ENCODE data around the gene SFXN4. TPM values are rescaled to one million over a fixed set of nuclear protein-coding genes. Genes with fewer than 3 reads are reported as not detected.

Gene SFXN4, protein sequence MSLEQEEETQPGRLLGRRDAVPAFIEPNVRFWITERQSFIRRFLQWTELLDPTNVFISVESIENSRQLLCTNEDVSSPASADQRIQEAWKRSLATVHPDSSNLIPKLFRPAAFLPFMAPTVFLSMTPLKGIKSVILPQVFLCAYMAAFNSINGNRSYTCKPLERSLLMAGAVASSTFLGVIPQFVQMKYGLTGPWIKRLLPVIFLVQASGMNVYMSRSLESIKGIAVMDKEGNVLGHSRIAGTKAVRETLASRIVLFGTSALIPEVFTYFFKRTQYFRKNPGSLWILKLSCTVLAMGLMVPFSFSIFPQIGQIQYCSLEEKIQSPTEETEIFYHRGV
- total RNA-seq (2014; rRNA removed; shearing (Covaris generic)), result 30.4 and 36.7 TPM in 2 replicates
- polyA plus RNA-seq (2015; cell fraction: cytosol; rRNA removed), result 25.7 and 29.7 TPM in 2 replicates
- 31.1 and 39.1 TPM in 2 replicates for polyA plus RNA-seq (2015; cell fraction: nucleus; rRNA removed)

DNA sequence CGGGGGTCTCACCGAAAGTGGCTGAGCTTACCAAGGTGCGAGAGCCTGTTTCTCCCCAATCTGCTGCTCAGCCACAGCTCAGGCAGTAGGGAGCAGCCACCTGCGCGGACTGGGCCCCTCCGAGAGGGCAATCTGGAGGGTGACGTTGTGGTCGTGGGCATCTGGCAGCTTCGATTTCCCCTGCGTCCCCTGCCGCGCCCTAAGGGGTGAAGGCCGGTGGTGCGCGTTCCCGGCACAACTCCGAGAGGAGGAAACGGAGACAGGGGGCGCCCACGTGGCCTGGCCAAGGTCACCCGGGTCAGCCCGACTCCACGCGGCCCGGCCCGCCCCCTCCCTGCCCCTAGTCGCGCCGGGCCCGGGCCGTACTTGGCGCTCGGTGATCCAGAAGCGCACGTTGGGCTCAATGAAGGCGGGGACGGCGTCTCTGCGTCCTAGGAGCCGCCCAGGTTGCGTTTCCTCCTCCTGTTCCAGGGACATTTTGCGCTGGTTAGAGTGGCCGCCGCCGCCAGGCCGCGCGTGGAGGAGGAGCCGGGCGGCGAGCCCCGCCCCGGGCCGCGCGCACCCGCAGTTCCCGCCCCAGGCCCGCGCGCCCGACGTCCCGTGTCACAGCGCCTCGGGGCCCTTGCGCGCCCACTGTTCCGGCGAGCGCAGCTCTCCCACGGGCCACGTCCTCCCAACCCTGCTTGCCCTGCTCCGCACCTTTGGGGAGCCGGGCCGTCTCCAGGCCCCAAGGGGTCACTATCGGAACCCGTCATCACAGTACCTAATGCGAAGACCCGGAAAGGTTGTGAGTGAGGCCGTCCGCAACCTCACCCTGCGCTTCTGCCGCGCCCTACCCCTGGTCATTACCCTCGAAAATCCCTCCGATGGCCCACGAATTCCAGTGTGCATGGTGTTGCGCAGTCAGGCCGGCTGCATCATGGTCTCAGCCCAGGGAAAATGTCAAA lies at the start of gene SFXN4:
TSS of gene SFXN4 (minus strand) at position 544 of the 947 bp plus-strand sequence. CDS start at position 477, 67 bp downstream.
- DNase-seq (ENCODE audit: low read depth), result peak; percentile 59

DNA sequence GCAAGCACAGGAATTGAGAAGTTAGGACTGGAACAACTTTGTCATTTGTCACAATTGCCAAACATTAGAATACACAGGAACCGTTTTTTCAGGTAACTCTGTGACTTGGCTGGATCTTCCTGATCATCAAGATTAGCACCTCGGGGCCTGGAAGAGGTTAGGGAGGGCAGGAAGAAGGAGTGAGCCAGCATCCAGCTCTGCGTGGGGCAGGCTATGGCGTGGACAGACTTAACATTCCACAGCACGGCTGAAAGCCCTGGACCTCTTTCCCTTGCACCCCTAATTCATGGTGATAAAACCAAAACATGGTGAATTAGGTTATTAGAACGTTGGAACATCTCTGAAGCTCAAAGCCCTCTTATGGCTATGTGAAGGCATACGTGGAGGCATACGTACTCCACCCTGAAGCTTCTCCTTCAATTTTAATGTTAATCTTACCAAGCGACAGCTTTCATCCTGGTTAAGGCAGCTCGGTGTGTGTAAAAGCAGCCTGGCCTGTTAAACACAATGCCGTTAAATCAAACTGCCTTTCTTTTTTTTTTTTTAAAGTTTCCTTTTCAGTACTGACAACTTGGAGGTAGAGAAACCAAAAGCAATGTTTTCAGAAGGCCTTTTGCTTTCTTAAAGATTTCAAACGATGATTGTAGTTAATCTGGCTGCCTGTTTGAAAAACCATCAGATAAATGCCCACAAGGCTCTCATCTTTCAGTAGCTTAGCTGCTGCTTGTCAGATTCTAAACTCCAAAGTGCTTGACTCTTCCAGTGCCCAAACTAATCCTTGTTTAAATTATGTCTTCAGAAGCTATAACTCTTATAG lies 46.3 kb upstream of the SFXN4 start:
- DNase-seq (ENCODE audit: low read depth), result no peak

DNA sequence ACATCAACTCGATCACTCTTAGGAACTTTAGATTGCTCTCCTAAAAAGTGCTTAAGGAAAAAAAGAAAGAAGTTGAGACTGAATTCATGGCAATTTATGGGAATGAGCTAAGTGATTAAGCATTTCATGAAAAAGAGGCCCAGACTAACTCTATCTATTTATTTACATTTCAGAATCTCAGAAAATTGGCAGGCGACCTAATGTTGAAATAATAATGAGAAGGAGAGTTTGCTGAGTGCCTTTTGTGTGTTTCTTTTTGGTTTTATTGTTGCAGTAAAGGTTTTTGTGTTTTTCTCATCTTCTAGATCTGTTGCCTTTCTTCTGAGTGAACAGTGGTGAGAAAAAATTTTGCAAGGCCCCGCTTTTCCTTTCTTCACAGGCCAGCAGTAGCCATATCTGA lies 45.7 kb upstream of the SFXN4 start:
- no peak for DNase-seq (ENCODE audit: low read depth)

DNA sequence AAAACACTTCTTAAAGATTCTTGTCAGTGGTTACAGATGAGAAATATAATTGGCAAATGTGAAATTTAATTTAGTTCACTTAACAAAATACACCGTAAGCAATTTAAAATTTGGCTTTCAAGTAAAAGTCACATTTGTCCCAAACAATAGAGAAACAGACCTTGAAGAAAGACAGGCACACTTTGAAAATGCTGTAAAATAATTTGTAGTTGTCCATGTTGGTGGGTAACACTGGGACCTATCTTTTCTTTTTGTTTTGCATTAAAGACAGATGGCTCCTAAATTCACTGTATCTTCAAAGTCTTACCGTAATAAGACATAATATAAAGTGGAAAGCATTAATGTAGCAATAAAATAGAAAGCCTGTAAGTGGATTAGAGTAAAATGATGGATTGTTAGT lies 45.1 kb upstream of the SFXN4 start:
- DNase-seq (ENCODE audit: low read depth), result no peak

DNA sequence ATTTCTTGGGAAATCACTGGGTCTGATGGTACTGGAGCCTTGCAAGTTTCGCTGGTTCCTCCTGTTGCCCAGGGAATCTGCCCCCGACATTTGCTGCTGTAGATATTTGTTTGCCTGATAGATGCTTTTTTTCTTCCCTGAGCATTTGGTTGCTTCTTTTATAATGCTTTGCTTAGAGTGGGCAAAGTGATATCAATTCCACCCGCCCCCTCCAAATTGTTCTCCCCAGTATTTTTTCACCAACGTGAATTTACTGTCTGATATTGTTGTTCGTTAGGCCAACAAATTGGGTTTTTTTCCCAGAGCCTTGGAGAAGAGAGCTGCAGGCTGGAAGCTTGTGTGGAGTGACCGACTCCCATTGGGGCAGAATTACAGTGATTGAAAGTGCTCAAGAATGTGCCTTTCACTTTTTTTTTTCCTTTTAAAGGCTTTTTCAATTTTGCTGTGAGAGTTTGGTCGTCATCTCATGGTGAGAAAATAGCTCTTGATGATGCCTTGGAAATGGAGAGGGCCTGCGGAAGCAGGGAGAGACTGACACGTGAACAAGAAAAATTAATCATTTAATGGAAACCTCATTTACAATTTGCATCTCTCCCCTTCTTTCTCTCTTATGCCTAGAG lies 44.3 kb upstream of the SFXN4 start:
- DNase-seq (ENCODE audit: low read depth), result no peak

DNA sequence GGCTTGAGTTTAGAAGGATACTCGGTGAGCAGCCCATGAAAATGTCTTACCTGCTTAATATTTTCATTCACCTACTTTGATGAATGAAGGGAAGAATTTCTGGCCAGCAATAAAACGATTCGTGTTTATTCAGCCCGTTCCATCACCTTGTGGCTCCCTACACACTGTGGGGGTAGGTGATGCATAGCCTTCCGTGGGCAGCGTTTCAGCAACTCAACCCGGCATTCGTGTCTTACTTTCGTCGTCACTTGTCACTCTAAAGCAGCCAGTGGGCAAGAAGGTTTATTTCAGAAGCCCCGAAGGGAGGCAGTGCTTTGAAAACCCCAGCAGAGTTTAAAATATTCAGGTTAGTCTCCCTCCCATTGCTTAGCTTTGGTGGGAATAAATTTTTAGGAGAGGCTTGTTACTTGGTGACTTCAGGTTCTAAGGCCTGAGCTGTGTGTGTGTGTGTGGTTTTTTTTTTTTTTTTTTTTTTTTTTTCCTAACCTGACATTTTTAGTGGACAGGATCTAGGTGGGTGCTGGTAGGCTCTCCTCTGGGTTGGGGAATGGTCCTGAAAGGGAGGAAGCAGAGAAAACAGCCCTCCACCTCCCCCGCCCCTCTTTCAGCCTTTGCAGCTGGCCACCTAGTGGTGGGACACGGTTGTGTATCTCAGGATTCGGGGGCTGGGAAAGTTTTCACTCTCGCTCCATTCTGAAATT lies 43.7 kb upstream of the SFXN4 start:
- peak; percentile 50 for DNase-seq (ENCODE audit: low read depth)

DNA sequence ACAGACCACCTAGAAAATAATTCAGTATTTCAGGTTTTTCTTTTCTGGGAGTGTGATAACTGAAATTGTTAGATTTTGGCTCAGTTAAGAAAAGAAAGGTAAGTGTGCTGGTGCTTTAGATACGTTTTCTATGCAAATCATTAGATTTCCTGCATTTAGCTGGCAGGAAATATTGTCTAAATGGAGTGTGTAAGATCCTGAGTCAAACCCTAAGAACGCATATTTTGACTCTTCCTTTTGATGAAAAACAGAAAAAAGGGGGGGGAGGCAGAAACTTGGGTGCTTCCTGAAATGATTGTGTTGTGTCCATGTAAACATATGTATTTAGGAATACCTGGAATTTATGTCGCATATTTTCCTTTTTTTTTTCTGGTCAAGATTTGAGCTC lies 43.0 kb upstream of the SFXN4 start:
- peak; percentile 20 for DNase-seq (ENCODE audit: low read depth)

DNA sequence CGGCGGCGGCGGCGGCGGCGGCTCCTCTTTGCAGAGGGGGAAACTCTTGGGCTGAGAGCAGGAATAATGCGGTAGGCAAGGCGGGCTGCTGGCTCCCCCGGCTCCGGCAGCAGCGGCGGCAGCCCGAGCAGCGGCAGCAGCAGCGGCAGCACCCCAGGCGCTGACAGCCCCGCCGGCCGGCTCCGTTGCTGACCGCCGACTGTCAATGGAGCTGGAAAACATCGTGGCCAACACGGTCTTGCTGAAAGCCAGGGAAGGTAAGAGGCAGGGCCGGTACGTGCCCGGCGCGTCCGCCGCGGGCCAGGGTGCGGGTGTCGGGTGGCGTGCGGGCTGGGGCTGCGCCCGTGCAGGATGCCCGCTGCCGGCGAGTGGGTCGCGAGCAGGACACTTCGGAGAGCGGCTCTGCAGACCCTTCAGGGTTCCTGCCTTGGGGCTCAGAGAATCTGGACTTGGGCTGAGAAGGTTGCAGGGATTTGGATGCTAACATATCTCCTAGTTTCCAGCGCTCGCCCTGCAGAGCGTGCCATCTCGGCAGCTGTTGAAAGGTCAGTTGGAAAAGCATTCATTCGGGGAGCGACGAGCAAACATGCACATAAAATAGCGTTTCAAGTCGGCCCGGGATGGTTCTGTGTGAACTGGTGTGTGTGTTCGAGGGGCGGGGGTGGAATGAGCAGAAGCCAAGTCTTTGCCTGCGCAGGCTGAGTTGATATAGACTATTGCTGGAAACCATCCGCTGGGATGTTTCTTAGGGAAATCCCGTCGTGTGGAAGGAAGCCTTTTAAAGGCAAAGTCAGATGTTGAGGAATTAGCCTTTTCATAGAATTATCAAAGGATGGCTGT lies 42.4 kb upstream of the SFXN4 start:
- DNase-seq (ENCODE audit: low read depth), result peak; percentile 41

DNA sequence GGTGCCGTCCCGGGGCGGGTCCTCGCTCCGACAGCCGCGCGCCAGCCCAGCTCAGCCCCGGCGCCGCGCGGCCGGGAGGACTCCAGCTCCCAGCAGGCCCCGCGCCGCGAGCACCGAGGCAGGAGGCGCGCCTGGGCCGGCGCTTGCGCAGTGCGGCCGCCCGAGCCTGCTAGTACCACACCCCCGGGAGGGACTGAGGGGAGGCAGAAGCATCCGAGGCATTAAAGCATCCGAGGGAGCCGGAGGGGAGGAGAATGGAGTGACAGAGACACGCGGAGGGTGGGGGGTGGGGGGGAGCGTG lies 41.8 kb upstream of the SFXN4 start, which contains the start of gene GRK5:
TSS of gene GRK5 (plus strand) at position 206 of the 301 bp plus-strand sequence. CDS start 347 bp downstream, outside the sequence.
- peak; percentile 96 for DNase-seq (ENCODE audit: low read depth)

DNA sequence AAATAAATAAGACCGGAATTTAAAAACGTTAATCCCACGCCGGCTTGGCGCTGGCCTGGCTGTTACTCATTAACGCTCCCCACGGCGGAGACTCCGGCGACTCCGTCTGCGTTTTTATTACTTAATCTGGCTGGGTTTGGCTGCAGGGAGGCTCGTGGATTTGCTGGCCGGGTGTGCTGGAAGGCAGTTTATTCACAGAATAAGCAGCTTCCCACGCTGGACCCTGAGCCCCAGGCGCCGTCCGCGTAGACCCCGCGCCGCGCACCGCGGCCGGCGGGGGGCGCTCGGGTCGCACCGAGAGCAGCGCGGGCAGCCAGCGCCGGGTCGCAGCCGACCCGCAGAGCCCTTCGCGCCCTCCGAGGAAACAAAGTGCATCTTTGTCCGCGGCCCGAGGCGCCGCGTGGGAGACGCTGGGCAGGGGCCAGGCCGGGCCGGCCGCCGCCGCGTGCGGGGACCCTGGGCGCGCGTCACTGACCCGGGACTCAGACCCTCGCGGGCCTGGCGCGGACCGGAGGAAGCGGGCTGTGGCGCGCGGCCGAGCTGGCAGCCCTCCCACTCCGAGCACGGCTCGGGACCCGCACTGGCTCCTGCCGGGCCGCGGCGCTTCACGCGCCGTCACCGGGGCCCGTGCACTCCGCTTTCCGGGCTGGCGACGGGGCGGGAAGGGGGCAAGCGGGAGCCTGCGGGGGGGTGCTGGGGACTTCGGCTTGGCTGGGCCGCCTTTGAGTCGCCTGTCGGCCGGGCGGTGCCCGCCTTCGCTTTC lies 41.3 kb upstream of the SFXN4 start:
- peak; percentile 66 for DNase-seq (ENCODE audit: low read depth)

DNA sequence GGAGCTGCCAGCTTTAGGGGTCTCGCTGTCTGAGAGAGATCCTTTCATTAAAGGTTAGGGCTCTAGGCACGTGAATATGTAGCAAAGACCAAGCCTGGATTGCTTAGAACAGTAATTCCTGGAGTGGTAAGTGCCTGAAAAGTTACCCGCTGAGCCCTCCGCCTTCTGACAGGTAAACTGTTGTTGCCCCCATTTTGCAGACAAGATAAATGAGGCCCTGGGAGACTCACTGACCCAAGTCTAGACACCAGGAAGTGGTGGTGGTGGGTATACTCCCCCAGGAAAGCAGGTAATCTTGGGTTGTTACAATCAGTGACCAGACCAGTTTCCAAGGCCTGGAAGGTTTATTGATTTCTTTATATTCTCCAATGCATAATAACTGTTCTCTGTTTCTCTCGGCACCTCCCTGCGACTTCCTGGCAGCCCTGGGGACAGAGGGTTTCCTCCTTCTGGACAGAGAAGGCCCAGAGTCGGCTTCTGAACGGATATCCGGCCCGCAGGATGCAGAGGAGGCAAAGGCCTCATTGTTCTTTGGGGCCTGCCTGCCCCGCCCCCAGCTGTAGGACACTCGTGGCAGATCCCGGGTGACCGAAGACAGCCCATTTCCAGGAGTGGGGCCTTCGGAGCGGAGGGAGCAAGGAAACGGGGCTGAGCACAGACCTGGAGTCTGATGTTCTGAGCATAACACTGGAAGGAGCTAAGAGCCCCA lies 40.5 kb upstream of the SFXN4 start:
- peak; percentile 74 for DNase-seq (ENCODE audit: low read depth)

DNA sequence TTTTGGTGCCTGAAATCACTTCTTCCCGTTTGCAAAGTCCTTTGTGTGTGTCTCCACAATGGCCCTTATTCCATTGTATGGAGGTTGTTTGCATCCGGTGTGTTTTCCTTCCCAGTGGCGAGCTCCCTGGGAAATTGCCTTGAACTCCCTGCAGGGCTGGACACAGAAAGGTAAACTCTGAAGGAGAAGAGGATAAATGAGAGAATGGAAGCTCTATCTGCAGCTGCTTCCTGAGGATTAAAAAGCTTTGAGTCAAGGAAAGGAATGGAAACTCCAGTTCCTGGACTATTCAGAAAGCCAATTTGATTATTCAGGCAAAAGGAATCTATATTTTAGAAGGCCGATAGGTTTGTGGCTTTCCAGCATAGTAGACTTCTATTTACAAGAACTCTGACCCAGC lies 37.5 kb upstream of the SFXN4 start:
- DNase-seq (ENCODE audit: low read depth), result peak; percentile 80

DNA sequence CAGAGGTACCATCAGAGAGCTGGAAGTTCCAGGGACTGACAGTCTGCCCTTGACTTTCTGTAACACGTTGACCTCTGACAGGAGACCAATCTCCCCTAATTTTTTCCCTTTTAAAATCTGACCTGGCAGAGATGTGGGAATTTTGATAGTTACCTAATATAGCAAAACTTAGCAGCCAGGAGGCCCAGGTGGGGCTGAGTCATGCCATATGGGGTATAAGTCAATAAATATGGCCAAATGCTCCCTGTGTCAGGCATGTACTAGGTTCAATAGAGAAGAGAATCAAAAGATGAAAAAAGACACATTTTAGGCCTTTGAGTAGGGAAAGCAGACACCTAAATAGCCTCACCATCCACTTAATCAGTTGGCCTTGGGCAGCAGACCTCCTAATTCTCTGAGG lies 35.7 kb upstream of the SFXN4 start:
- no peak for DNase-seq (ENCODE audit: low read depth)

DNA sequence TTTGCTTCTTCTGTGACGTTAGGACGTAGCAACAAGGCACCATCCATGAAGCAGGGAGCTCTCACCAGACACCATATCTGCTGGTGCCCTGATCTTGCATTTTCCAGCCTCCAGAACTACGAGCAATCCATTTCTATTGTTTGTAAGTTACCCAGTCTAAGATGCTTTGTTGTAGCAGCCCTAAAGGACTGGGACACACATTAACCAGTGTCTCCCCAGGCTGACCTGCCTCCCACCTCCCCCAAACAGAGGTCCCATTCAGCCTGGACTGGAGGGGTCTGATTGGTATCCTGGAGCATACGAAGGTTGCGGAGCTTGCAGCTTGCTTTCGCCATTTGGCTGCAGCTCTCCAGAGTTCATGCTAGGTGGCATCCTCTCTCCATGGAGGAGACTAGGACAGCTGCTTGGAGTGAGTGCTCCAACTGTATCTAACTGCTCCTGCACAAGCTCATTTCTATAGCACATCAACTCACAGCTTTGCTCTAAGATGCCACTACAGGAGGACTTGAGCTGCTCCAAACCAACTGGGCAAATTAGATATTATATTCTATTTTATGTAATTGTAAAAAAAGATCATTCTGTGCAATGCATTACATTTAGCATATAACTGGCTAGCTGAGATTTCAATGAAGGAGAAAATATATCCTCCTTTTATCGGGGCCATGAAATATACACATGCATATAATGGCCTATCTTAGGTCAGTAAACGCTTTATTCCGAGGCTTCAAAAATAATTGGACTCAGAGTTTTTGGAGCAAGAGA lies 33.9 kb upstream of the SFXN4 start:
- DNase-seq (ENCODE audit: low read depth), result peak; percentile 72

DNA sequence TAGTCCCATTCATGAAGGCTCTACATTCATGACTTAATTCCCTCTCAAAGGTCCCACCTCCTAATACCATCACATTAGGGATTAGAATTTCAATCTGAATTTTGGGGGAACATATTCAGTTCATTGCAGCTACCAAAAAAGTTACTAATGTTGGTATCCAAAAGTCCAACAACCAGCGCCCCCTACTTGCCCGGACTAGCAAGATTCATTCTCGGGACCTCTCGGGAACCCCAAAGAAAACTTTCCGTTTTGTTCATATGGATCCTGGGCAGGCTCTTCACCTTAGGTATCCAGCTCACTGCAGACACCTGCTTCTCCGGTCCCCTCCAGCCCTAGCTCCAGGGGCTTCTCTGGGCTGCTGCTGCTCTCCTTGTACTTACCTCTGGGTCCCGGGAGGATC lies 32.9 kb upstream of the SFXN4 start:
- no peak for DNase-seq (ENCODE audit: low read depth)

DNA sequence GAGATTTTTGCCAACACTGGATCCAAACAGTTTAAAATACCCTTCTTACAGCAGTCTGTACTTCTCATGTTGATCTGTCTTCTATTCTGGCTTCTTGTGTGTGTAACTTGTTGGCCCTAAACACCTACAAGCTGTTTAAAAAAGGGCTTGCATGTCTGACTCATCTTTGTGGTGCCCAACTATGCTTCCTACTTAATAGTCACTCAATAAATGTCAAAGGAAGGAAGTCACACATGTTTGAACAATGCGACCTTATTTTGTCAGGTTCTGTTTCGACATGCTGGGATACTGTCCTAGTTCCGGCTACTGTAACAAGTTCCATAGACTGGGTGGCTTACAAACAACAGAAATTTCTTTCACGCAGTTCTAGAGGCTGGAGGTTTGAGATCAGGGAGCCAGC lies 32.4 kb upstream of the SFXN4 start:
- peak; percentile 68 for DNase-seq (ENCODE audit: low read depth)

DNA sequence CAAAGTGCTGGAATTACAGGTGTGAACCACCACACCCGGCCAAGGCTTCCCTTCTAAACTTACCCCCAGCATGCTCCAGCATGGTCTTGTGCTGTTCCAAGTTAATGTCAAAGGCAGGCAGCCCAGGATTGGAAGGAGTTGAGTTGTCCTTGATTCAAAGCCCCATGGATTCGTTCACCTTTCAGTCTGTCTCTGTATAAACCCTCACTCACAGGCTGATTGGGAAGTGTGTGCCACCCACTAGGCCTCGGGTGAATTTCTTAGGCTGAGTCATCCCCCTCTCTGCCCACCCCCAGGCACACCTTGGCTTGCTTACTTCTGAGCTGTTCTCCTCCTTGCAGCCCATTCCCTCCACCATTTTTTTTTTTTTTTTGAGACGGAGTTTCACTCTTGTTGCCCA lies 26.4 kb upstream of the SFXN4 start:
- DNase-seq (ENCODE audit: low read depth), result peak; percentile 64
